Measurements from ENCODE around the gene PFKFB2.
"Not testable (repeated sequence)": the region's sequence is repeated elsewhere in the genome, so short reads cannot be mapped to it uniquely, and the experiment has no call there.

Gene PFKFB2

GRCh38 chr1:207041397-207041796, 11.7 kb upstream of the PFKFB2 start:
- not testable (repeated sequence) for DNase-seq

GRCh38 chr1:207045453-207045852, 7.6 kb upstream of the PFKFB2 start:
- no peak for DNase-seq

DNA sequence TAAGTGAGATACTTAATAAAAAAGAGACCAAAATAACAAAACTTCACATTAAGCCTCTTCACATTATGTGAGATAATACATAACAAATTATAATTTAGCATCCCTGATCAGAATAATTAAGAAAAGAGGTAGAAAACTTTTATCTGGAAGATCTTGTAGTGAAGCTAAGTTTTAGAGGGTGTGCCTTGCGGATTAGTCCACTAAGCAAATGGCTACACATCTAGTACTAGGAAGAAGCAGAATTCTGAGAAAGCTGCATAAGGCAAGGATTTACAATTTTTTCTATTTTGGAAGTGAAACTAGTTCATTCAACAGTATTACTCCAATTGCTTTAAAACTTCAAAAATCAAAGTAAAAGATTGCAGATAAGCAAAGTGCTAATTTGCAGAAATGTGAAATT, 5.6 kb upstream of the PFKFB2 start:
- DNase-seq: no peak

GRCh38 chr1:207048041-207048440, 5.0 kb upstream of the PFKFB2 start:
- no peak for DNase-seq

DNA sequence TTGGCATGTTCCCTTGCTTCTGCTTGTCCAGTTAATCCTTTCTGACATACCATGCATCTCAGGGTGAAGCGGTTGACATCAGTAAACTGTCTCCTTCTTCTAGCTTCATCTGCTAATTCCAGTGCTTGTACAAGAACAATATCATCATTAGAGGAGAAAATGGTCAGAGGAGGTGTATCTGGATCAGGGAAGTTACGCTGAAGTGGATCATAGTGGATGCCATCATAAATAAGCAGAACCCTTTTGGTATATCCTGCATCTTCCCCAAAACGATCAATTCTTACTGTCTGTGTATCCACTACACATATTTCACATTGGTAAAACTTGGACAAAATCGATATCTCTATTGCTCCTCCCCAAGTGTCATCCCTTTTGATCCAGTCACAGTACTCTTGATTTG, 4.0 kb upstream of the PFKFB2 start:
- DNase-seq: no peak

- no peak for DNase-seq
These were observed 3.6 kb upstream of the PFKFB2 start for GRCh38 chr1:207049514-207049913.

DNA sequence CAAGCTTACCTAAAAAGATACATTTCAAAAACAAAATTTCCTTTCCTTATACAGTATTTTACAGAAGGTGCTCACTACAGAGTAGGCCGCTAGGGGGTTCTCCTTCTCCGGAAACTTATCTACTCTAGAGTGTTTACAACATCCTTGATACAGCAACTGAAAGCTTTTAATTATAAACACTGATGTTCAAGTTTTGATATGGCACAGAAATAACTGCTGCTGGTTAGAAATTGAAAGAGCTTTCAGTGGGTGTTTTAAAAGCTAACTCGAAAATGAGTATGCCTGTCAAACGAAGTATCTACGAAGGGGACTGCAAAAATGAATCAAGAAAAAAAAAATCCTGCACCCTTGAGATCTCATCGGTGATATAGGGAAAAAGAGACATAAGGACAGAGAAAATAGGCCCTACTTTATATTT, 3.1 kb upstream of the PFKFB2 start:
- peak; percentile 74 to 81 for DNase-seq

- DNase-seq: peak; percentile 74 to 80
These were observed 2.4 kb upstream of the PFKFB2 start for GRCh38 chr1:207050480-207051190.

- no peak for DNase-seq
These were observed 1.7 kb upstream of the PFKFB2 start, which contains the start of gene YOD1 for GRCh38 chr1:207051191-207051943. YOD1 (minus strand) TSS chr1:207051208; CDS start chr1:207051030, 178 bp downstream.

DNA sequence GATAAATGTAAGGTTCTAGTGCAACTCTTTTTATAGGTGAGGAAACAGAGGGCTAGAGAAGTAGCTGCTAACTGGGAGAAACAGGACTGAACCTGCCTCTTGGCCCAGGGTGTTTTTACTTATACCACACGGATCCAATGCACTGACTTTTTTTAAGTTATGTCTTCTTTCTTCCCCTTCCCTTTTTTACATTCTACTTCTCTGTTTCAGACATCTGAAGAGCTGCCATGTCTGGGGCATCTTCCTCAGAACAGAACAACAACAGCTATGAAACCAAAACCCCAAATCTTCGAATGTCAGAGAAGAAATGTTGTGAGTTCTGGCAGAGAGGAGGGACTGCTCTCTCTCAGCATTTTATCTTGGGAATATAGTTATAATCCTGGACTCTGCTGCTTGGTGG, 1.4 kb downstream of the PFKFB2 start:
- DNase-seq: no peak

- no peak for DNase-seq
These were observed 2.4 kb downstream of the PFKFB2 start for GRCh38 chr1:207055386-207056001.

DNA sequence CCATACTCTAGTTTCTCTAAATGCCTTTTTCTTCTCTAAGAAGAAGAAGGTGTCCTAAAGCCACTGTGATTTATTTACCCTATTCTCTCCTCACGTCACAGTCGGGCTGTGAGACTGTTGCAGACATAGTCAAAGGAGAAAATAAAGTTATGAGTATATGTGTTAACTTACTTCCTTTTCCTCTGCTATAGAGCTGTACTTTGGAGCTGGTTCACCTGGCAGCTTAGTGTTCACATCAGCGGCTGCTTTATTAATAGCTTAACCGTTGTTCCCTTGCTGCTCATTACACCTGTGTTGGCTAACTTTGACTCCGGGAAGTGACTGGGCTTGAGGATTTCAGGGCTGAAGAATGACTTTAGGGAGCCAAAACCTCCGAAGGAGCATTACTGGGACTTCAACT, 3.6 kb downstream of the PFKFB2 start:
- DNase-seq: no peak

DNA sequence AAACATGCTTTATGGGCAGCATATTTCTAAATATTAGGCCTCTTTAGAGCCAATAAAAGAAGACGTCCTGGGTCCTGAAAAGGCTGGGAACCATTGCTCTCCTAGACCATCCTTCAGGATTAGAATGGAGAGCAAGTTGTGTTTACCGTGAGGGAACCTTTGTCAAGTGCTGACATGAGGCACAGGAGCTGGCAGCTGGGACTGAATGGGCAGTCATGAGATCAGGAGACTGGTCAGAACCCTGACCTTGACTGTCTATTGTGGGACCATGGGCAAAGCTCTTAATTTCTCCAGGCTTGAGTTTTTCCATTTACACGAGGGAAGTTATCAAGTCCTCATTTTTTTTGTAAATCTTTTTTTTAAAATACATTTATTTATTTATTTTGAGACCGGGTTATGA, 5.2 kb downstream of the PFKFB2 start:
- no peak for DNase-seq

DNA sequence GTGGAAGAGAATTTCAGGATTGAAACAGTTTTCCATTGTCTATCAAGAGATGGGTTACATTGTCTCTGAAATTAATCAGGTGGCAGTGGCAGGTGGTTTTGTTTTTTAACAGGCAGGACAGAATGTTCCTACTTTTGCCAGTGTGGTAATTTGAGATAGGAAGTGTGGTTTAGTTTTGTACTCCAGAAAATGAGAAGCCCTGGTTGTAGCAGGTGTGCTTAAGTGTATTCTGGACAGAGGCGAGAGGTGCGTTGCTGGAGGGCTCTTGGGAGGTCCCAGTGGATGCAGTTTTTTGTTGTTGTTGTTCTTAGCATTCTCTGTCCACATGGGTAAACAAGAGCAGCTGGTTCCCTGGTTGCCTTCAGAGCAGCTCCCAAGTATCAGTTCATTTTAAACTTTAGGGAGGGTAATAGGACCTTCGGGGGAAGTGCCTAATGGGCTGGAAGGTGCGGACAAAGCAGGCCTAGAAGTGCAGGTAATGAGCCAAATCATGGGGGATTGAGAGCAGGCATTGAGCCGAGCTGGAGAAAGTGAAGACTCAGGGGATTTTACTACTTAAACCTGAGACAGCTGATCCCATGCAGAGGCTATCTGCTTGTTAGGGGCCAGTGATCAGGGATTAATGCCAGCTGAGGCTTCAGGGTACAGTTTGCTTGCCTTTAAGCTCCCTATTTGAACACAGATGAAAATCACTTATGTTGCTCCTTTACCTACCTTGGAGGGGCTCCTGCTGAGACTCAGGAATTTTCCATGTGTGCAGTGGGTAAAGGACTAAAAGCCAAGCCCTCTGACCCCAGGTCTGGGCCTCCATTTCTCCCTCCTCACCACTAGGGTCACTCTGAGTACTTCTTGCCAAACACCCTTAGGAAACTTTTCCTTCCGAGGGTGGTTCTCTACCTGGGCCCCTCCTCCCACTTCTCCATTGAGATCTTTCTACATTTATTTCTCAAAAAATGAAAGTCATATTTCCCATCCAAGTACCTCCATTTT, 6.1 kb downstream of the PFKFB2 start:
- no peak for DNase-seq

DNA sequence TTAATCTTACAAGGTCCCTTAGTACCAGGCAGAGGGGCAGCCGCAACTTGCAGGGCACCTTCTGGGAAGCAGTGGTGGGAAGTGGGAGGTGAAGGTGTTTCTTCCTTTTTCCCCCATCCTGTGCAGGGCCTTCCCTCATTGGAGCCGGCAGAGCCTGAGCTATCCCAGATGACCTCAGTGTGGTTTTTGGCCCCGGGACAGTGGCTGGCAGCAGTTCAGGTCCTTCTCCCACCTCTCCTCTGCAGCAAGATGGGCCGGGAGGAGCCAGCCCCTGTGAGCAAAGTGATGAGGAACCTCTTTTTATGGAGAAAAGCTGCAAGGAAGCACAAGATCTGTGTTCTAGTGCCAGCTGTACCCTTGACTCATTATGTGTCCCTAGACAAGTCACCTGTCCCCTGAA, 6.8 kb downstream of the PFKFB2 start:
- no peak for DNase-seq

DNA sequence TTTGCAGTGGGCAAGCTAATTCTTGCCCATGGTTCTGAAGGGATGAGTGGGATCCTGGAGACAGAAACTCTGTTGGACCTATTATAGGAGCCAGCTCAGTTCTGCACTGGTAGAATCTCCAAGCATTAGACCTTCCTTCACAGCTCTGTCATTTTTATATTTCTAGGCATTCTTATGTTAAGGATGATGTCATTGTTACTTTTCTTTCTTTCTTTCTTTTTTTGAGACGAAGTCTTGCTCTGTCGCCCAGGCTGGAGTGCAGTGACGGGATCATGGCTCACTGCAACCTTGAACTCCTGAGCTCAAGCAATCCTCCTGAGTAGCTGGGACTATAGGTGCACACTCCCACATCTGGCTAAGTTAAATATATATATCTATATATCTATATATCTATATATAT, 7.5 kb downstream of the PFKFB2 start:
- DNase-seq: no peak

GRCh38 chr1:207062058-207062457, 9.0 kb downstream of the PFKFB2 start:
- no peak for DNase-seq

DNA sequence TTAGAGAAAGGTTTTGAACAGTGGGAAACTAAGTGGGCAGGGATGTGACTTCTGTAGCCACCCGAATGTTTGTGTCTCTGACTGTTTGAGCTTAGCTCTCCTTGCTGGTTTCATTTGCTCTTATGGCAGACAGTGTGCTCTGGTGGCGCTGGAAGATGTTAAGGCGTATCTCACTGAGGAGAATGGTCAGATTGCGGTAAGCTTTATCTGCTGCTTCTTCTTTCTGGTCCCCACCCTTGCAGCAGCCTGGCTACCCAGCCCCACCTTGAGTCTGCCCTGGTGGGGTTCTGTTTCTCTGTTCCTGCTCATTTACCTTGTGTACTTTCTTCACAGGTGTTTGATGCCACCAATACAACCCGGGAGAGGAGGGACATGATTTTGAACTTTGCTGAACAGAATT, 9.9 kb downstream of the PFKFB2 start:
- DNase-seq: no peak

GRCh38 chr1:207064561-207064960, 11.5 kb downstream of the PFKFB2 start:
- no peak for DNase-seq

DNA sequence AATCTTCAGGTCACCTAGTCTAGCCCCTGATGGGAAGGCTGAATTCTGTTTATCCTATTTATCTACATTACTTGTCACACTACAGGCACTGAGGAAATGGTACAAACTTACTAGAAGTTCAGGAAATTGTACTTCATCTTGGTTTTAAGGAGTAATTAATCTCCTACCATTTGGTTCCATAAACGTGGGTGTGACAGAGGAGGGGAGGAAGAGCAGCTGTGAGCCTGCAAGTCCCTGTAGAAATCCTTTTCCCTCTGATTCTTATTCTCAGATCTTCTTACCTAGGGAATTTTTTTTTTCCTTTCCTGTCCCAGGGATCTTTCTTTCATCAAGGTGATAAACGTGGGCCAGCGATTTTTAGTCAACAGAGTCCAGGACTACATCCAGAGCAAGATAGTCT, 14.1 kb downstream of the PFKFB2 start:
- DNase-seq: no peak

DNA sequence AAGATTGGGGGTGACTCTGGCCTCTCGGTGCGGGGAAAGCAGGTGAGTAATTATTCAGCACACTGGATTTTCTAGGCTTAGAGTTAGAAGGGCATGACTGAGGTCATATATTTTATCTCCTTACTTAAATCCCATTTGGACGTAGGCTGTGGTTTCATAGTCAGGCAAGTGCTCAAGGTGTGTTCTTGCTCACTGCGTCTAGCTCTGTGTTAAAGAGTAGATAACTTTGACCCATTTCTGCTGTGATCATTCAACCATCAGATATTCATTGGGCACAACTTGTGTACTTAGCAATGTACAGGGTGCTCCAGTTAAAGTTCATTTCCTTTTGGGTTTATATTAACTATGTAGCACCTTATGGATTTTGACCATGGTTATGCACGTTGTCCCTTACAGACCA, 14.6 kb downstream of the PFKFB2 start:
- DNase-seq: no peak

GRCh38 chr1:207069061-207069460, 16.0 kb downstream of the PFKFB2 start:
- DNase-seq: no peak
